Upper lobe of left lung (tissue), 4 donors: ENCODE results near the gene TPRX1.

Experiments
- CTCF ChIP-seq, 6 experiments: fragments of 450-650 bp in 4 of 6; fragments of 200-600 bp in 2 of 6; sonication (generic) in 2 of 6; IDR thresholded peaks; one replicate each; pipeline ENCODE4 v1.5.1; 2016 to 2019; ENCODE audit warnings: antibody characterized with exemption in 6 of 6
- EP300 ChIP-seq, 4 donors: sonication (generic); formaldehyde crosslinking; IDR thresholded peaks; one replicate each; pipeline ENCODE4 v1.5.1; 2017; ENCODE audit warnings: antibody characterized with exemption in 4 of 4, control low read depth in 2 of 4
- POLR2A ChIP-seq, 4 donors: fragments of 450-650 bp; IDR thresholded peaks; one replicate each; pipeline ENCODE4 v1.5.1; 2016 to 2017; ENCODE audit warnings: antibody characterized with exemption in 4 of 4, mild to moderate bottlenecking in 2 of 4
- POLR2AphosphoS5 ChIP-seq, 2 donors: sonication (generic); formaldehyde crosslinking; IDR thresholded peaks; one replicate each; pipeline ENCODE4 v1.5.1; 2017; ENCODE audit warnings: antibody characterized with exemption in 2 of 2

DNA sequence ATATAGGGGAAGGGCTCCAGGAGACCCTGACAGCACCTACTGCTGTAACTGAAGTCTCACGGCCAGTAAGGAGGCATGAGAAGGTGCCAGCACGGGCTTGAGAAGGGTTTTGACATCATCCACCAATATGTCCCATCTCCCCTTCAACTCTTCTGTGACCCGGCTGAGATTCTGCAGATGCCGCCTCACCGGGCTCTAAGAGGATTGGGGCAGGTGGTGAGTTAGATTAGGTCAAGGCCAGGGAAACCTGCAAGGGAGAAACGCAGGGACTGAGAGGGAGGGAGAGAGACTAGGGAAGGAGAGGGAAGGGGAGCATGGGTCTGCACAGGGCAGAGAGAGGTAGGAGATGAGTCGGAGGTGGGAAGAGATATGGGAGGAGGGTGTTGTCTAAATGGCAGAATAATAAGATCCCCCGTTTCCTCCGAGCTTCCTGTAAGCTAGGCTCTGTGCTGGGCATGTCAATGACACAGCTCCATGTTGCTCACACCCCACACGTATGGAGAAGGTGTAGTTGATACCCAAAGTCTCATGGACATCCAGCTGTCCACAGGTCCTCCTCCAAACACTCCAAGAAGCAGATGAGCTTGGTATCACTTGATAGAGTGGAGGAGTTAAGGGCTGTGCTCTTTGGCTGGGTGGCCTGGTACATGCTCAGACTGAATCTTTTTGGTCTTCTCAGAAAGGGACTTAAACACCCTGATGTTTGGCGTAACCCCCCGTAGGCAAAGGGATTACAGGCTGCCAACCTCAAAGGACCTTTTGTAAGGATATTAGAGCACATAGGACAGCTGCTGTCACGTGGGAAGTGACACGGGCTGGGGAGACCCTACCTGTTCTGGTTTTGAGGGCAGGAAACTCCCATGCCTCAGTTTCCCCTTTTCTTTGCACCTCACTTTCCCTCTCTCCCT is 6.1 kb downstream of the TPRX1 start:
- TF ChIP-seq CTCF (IDR thresholded peaks at IDR 0.05) = no peak
- TF ChIP-seq POLR2AphosphoS5 (IDR thresholded peaks at IDR 0.05) = no peak
- no peak for TF ChIP-seq POLR2A (IDR thresholded peaks at IDR 0.05)
- no peak for TF ChIP-seq EP300 (IDR thresholded peaks at IDR 0.05)
